ENCODE results near the gene C6orf120. TPM values are rescaled to one million over a fixed set of nuclear protein-coding genes. Genes with fewer than 3 reads are reported as not detected.

The C6orf120 gene
- total and polyA plus RNA-seq, 10 donors, result 6.7 to 39.5 (median 22.2) TPM

GRCh38 chr6:169659820-169660610 lies 41.9 kb upstream of the C6orf120 start:
- intact Hi-C loops (cut with DNase I; ENCODE audit: low total_unique reads), result no loop called here
- 91 to 94% (median 93%) methylated on average over 25 to 26 of the region's 26 CpGs for WGBS, 5 donors
- DNase-seq, result no peak
- TF ChIP-seq, protein P1, sequence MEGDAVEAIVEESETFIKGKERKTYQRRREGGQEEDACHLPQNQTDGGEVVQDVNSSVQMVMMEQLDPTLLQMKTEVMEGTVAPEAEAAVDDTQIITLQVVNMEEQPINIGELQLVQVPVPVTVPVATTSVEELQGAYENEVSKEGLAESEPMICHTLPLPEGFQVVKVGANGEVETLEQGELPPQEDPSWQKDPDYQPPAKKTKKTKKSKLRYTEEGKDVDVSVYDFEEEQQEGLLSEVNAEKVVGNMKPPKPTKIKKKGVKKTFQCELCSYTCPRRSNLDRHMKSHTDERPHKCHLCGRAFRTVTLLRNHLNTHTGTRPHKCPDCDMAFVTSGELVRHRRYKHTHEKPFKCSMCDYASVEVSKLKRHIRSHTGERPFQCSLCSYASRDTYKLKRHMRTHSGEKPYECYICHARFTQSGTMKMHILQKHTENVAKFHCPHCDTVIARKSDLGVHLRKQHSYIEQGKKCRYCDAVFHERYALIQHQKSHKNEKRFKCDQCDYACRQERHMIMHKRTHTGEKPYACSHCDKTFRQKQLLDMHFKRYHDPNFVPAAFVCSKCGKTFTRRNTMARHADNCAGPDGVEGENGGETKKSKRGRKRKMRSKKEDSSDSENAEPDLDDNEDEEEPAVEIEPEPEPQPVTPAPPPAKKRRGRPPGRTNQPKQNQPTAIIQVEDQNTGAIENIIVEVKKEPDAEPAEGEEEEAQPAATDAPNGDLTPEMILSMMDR (IDR thresholded peaks at IDR 0.05 in 8 of 11, conservative IDR thresholded peaks at IDR 0.05 in 3 of 11), result no peak
- no peak for TF ChIP-seq POLR2AphosphoS5 (IDR thresholded peaks at IDR 0.05)
- no peak for TF ChIP-seq POLR2A (IDR thresholded peaks at IDR 0.05)
- Histone ChIP-seq H3K9me3 (no peaks in the 10 kb centered on the region), H3K4me3 (no peak overlapping the region), H3K4me1 (peaks cover 0 to 8% (median 3%) of the 10 kb centered on the region in 6 donors), H3K27me3 (replicated peaks in 1 of 7) (no peaks in the 10 kb centered on the region), H3K27ac (no peak overlapping the region), H3K36me3 (peaks cover 0 to 80% (median 22%) of the 10 kb centered on the region in 6 donors)

DNA sequence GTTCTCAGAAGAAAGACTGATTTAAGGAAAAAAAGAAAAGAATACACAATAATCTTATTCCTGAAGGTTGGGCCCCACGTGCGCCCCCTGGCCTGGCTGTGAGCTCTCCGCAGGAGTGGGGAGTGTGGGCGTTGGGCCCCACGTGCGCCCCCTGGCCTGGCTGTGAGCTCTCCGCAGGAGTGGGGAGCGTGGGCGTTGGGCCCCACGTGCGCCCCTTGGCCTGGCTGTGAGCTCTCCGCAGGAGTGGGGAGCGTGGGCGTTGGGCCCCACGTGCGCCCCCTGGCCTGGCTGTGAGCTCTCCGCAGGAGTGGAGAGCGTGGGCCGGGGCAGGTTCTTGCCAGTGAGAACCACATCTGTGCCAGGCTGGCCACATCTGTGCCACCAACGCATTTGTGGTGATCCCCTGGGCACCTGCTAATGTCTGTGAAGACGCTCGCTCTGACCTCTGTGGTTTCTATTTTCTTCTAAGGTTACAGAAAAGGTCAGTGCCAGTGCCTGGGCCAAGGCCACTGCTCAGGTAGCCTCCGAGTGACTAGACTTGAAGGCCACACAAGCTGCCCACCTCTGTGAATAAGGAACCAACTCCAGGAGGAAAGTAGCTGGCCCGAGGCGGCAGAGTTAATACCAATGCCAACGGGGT lies 41.1 kb upstream of the C6orf120 start:
- Histone ChIP-seq H3K4me3 (no peak overlapping the region), H3K4me1 (no peaks in the 10 kb centered on the region), H3K27me3 (replicated peaks in 1 of 7) (no peaks in the 10 kb centered on the region), H3K9me3 (no peaks in the 10 kb centered on the region), H3K27ac (no peak overlapping the region), H3K36me3 (peaks cover 0 to 88% (median 22%) of the 10 kb centered on the region in 6 donors)
- no peak for DNase-seq
- intact Hi-C loops (cut with DNase I; ENCODE audit: low total_unique reads), result no loop called here
- TF ChIP-seq, protein P1 (IDR thresholded peaks at IDR 0.05 in 8 of 11, conservative IDR thresholded peaks at IDR 0.05 in 3 of 11), result no peak
- TF ChIP-seq POLR2AphosphoS5 (IDR thresholded peaks at IDR 0.05) (no peak), POLR2A (IDR thresholded peaks at IDR 0.05) (no peak)
- 89 to 94% (median 94%) methylated on average over 17 to 26 of the region's 26 CpGs for WGBS, 5 donors

- Histone ChIP-seq H3K4me3 (no peak overlapping the region), H3K4me1 (no peaks in the 10 kb centered on the region), H3K9me3 (no peaks in the 10 kb centered on the region), H3K27ac (no peak overlapping the region), H3K36me3 (peaks cover 1 to 93% (median 25%) of the 10 kb centered on the region in 6 donors), H3K27me3 (replicated peaks in 1 of 7) (no peaks in the 10 kb centered on the region)
- DNase-seq, result no peak
- intact Hi-C loops (cut with DNase I; ENCODE audit: low total_unique reads), result no loop called here
- 90 to 96% (median 94%) methylated on average over 6 to 7 of the region's 7 CpGs for WGBS, 5 donors
- no peak for TF ChIP-seq POLR2A (IDR thresholded peaks at IDR 0.05)
- TF ChIP-seq POLR2AphosphoS5 (IDR thresholded peaks at IDR 0.05), result no peak
- TF ChIP-seq, protein P1 (IDR thresholded peaks at IDR 0.05 in 8 of 11, conservative IDR thresholded peaks at IDR 0.05 in 3 of 11), result no peak
These were observed 40.6 kb upstream of the C6orf120 start for GRCh38 chr6:169661391-169661756.

- Histone ChIP-seq H3K36me3 (peaks cover 4 to 96% (median 35%) of the 10 kb centered on the region in 6 donors), H3K27me3 (replicated peaks in 1 of 7) (no peaks in the 10 kb centered on the region), H3K27ac (no peak overlapping the region), H3K4me1 (no peaks in the 10 kb centered on the region), H3K9me3 (no peaks in the 10 kb centered on the region), H3K4me3 (no peak overlapping the region)
- TF ChIP-seq POLR2AphosphoS5 (IDR thresholded peaks at IDR 0.05) (no peak), POLR2A (IDR thresholded peaks at IDR 0.05) (no peak)
- TF ChIP-seq, protein P1 (IDR thresholded peaks at IDR 0.05 in 8 of 11, conservative IDR thresholded peaks at IDR 0.05 in 3 of 11), result no peak
- WGBS, 5 donors, result 86 to 97% (median 94%) methylated on average over 8 of the region's 8 CpGs
- intact Hi-C loops (cut with DNase I; ENCODE audit: low total_unique reads), result no loop called here
- no peak for DNase-seq
These were observed 38.5 kb upstream of the C6orf120 start for GRCh38 chr6:169663468-169663867.
